ENCODE results near the gene KCNA10.

GRCh38 chr1:110494522-110495406 is 24.2 kb downstream of the KCNA10 start:
- TF ChIP-seq, protein P1, sequence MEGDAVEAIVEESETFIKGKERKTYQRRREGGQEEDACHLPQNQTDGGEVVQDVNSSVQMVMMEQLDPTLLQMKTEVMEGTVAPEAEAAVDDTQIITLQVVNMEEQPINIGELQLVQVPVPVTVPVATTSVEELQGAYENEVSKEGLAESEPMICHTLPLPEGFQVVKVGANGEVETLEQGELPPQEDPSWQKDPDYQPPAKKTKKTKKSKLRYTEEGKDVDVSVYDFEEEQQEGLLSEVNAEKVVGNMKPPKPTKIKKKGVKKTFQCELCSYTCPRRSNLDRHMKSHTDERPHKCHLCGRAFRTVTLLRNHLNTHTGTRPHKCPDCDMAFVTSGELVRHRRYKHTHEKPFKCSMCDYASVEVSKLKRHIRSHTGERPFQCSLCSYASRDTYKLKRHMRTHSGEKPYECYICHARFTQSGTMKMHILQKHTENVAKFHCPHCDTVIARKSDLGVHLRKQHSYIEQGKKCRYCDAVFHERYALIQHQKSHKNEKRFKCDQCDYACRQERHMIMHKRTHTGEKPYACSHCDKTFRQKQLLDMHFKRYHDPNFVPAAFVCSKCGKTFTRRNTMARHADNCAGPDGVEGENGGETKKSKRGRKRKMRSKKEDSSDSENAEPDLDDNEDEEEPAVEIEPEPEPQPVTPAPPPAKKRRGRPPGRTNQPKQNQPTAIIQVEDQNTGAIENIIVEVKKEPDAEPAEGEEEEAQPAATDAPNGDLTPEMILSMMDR (IDR thresholded peaks at IDR 0.05; ENCODE audit: low read depth, low read length, poor library complexity, severe bottlenecking) = no peak
- TF ChIP-seq EZH2phosphoT487 (IDR thresholded peaks at IDR 0.05; ENCODE audit: borderline replicate concordance, low read length) = no peak

Data from DOHH2 (cell line).